K562 (cell line): ENCODE measurements around the gene TP53I13. TPM values are rescaled to one million over a fixed set of nuclear protein-coding genes. Genes with fewer than 3 reads are reported as not detected.

Experiments
- EHMT2 ChIP-seq: fragments of 450-650 bp; IDR thresholded peaks from 2 replicates; pipeline ENCODE4 v1.6.1; 2018; ENCODE audit warnings: antibody characterized with exemption
- FOXO4 ChIP-seq: fragments of 450-650 bp; formaldehyde crosslinking; IDR thresholded peaks from 2 replicates; pipeline ENCODE4 v1.4.0; 2020; ENCODE audit warnings: mild to moderate bottlenecking, moderate library complexity
- HLTF ChIP-seq: fragments of 450-650 bp; IDR thresholded peaks from 2 replicates; pipeline ENCODE4 v1.6.1; 2016
- MAFF ChIP-seq: IDR thresholded peaks from 2 replicates; pipeline ENCODE4 v1.6.1; 2012; ENCODE audit warnings: low read length, improper control_type of control experiment
- MGA ChIP-seq: fragments of 450-650 bp; IDR thresholded peaks from 2 replicates; pipeline ENCODE4 v1.6.1; 2016; ENCODE audit warnings: mild to moderate bottlenecking, moderate library complexity
- MLLT1 ChIP-seq, 2 experiments: fragments of 450-650 bp; IDR thresholded peaks; 2 replicates each; pipeline ENCODE4 v1.6.1; 2016
- SAP30 ChIP-seq: fragments of 200-600 bp; sonication (generic); IDR thresholded peaks from 2 replicates; pipeline ENCODE4 v1.6.1; 2012; ENCODE audit warnings: borderline replicate concordance, low read depth, mild to moderate bottlenecking, moderate library complexity, low read length, control low read depth, inconsistent platforms; ENCODE audit not compliant: insufficient read depth, poor library complexity, severe bottlenecking
- SRF ChIP-seq, 2 experiments: fragments of 250-450, 450-650 bp in 1 of 2; sonication (Bioruptor Pico) in 1 of 2; sonication (generic) in 1 of 2; formaldehyde crosslinking; IDR thresholded peaks; 2 replicates each; pipeline versions ENCODE4 v1.5.0 to v1.5.1; 2020 to 2022; ENCODE audit warnings: mild to moderate bottlenecking in 1 of 2, missing genetic modification reagents in 1 of 2
- ZC3H4 ChIP-seq: sonication (generic); formaldehyde crosslinking; IDR thresholded peaks from 2 replicates; pipeline ENCODE4 v1.9.0; 2021; ENCODE audit warnings: missing genetic modification reagents, borderline replicate concordance
- ZNF395 ChIP-seq: fragments of 200-800 bp; sonication (Bioruptor generic); IDR thresholded peaks from 2 replicates; pipeline ENCODE4 v1.6.1; 2017; ENCODE audit warnings: missing genetic modification characterization, missing compliant biosample characterization
- polyA plus RNA-seq, 8 experiments: library from polyadenylated mRNA; depleted of rRNA in 4 of 8; stranded (reverse) in 5 of 8; unstranded in 3 of 8; fragments of >200 nt; fragmentation: Nextera tagmentation in 2 of 8; fragmentation: Illumina TruSeq in 1 of 8; extraction: Ambion mirVana in 2 of 8; extraction: Trizol in 1 of 8; gene quantifications; 2 replicates each; pipeline versions ENCODE4 v1.2.1 to v1.2.3, GENCODE V29; 2011 to 2014; ENCODE audit warnings: inconsistent platforms in 1 of 8, missing spikeins in 1 of 8
- total RNA-seq, 7 experiments: library from RNA; depleted of rRNA in 6 of 7; stranded (reverse); fragments of >200 nt in 6 of 7; fragmentation: Illumina TruSeq in 2 of 7; extraction: Trizol in 2 of 7; gene quantifications; 2 replicates each; pipeline versions ENCODE4 v1.2.1 to v1.2.3, GENCODE V29; 2011 to 2021; ENCODE audit warnings: low replicate concordance in 1 of 7

TP53I13 gene
- total and polyA plus RNA-seq, 9 of the 15 experiments (the other 6 are each of a cell fraction or from before 2014, with no cell fraction given), result 0.08 to 28.3 (median 9.1) TPM

- TF ChIP-seq MGA (no peak), SAP30 (peak; percentile 74), HLTF (no peak), SRF (CRISPR knock-in tag; IDR thresholded peaks at IDR 0.05) (peak in 1 of 2 experiments; percentile 63; a peak in 2 of 4 replicates), EHMT2 (peak; percentile 98), FOXO4 (no peak), MLLT1 (IDR thresholded peaks at IDR 0.05) (no peak), ZC3H4 (no peak), MAFF (no peak), ZNF395 (CRISPR knock-in tag) (no peak)
These were observed 25.4 kb downstream of the TP53I13 start (continued) for GRCh38 chr17:29593591-29594518.
